GM21360 (cell line): ENCODE data around the gene MGAT3.

Source experiments
- ATAC-seq: cut with Tn5 transposase; IDR thresholded peaks from one replicate; pipeline ENCODE4 v1.9.1; 2021; ENCODE audit warnings: mild to moderate bottlenecking, moderate library complexity; ENCODE audit not compliant: unreplicated experiment

MGAT3 gene

DNA sequence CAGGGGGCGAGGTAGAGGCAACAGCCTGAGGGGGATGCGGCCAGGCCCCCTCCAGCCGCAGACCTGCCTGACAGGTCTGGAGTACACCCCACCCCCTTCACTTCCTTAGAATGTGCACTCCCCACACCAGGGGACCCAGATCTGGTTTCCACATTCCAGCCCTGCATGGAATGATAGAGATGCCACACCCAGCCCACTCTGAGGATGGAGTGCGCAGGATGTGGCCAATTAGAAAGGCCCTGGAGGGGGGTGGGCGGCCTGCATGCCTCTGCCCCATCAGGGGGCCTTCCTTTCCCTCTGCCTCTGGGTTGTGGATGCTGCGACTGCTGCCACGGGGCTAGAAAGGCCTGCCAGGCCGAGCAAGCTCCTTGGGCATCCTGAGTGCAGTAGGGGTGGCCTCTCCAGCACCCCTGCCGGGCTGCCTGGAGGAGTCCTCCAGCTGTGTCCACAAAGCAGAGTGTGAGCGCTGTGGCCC is 28.2 kb upstream of the MGAT3 start:
- ATAC-seq: no peak

DNA sequence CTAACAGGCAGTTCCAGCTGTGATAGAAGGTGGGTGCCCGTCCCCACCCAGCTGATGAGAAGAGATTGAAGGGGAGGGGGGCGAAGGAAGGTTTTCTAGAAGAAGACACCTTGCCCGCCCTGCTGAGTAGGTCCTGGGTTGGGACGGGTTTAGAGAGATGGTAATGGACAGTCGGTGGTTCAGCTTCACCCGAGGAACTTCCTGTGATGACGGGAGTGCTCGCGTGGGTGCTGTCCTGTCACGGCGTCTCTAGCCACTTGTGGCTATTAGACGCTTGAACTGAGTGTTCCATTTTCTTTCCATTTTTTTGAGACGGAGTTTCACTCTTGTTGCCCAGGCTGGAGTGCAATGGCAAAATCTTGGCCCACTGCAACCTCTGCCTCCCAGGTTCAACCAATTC is 27.6 kb upstream of the MGAT3 start:
- ATAC-seq: no peak

DNA sequence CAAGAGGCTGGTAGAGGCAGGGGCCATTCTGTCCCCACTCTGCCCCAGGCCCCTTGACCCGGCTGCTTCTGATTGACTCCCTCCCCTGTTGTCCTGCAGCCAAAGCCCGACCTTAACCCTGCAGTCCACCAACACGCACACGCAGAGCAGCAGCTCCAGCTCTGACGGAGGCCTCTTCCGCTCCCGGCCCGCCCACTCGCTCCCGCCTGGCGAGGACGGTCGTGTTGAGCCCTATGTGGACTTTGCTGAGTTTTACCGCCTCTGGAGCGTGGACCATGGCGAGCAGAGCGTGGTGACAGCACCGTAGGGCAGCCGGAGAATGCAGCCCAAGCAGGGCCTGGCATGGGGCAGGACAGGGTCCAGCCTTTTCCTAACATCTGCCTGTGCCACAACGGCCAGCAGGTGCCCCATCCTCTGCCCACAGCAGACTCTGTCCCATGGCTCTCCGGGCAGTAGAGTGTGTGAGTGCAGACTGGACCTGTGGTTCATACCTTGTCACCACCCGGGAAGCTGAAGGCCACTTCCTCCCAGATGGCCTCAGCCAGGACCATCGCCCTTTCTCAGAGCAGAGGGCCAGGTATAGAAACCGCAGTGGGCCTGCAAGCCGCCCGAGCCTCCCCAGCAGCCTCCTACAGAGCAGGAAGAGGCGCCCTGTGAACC is 26.8 kb upstream of the MGAT3 start:
- no peak for ATAC-seq

DNA sequence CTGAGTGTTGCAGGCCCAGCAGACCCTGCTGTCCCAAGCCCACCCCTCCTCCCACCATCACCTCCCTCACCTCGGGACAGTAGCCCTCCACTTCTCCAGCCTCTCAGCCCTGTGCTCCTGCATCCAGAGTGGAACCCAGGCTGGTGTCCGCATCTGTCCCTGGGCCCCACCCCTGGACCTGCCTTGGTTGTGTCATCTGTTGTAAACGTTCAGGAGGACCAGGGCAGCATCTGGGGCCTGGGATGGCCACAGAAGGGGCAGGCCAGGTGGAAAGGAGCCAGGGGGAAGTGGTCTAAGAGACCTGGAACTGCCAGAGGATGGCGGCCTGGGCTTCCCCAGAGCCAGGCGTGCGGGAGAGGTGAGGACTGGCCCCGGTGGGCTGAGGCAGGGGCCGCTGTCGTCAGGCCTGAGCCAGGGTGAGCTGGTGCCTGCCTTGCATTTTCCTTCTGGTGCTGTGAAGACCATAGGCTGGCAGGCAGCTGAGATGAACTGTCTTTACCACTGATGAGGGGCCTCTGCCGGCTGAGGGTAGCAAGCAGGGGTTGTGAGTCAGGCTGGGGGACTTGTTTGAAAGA is 26.1 kb upstream of the MGAT3 start:
- no peak for ATAC-seq

DNA sequence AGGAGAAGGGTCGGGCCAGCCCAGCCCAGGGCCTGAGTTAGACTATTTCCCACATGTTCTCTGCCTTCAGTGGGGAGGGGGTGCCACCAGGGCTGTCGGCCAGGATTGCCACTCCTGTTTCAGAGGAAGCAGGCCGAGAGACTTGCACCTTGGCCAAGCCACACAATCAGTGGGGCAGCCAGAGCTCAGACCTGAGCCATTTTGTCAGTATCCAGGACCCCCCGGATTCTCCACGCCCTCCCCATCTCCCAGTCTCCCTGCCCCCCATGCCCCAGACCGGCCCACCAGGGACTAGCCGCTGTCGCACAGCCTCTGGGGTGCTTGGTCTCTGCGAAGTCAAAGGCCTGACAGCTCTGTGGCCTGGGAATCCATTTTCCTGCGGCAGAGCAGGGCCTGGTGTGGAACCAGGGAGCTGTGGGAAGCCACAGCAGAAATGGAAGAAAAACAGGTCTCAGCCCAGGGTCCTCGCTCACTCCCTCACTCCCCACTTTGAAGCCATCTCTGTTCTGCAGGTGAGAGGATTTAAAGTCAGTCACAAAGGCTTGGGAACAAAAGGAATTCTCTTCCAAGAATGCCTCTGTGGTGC is 25.5 kb upstream of the MGAT3 start:
- ATAC-seq: no peak

DNA sequence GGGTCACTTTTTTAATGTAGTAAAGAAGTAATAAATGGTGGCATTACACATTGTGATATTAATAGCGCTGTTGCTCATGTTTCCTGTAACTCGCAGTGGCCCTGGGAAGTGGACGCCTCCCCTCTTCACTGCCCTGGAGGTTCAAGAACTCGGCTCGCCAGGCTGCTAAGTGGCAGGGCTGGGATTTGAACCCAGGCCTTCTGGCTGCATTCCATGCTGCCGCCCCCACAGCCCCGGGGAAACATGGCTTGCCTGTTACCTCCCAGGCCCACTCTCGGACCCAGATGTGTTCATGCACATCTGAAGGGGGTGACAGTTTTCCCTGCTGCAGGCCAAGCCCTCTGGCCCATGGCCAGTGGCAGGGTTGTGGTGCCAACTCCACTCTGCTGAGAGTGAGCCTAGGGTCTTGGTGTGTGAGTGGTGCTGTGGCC is 25.0 kb upstream of the MGAT3 start:
- ATAC-seq: no peak

DNA sequence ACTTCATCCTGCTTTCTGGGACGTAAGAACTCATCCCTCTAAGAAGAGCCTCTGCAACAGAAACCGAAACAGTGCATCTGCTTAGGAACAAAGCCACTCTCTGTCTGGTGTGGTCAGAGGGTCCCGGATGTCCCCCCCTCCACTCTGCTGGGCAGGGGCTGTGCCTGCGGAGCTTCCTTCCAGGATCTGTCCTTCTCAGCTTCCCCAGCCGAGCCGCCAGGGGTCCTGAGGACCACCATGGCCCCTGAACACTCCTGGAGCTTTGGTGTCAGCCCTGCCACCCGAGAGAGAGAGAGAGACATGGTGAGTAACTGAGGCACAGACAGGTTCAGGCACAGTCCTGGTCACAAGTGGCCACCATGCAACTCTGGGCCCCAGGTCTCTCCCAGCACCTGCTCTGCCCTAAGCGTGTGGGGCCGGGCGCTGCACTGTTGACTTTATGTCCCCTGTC is 24.4 kb upstream of the MGAT3 start:
- no peak for ATAC-seq

DNA sequence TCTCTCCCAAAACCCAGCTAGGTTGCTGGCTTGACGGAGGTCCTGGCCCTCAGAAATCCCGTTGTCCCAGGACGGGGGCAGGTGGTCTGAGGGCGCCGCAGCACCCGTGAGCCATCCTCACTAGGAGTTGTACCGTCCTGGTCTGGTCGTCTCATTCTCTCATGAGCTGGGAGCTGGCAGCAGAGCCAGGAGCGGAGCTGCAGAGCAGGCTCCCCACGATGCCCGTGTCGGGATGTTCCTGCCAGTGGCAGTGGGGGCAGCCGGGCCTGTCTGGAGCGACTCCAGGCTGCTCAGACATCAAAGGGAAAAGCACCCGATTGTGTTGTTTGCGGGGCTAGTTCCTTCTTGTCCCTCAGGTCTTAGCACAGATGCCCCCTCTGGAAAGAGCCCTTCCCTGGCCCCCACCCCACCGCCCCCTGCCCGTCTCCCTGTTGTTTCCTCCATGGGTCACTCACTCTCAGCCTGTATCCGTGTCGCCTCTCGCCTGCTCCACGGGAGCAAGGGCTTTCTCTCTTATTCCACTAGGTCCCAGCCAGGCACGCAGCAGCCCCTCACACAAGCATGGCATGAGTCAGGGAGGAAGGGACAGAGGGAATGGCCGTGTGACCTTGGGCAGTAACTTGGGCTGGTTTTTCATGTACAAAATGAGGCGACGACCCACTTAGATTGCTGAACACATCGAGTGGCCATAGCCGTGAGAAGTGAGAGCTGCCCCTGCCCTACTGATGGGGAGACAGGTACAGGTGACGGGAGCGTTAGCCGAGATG is 23.2 kb upstream of the MGAT3 start:
- ATAC-seq: no peak

DNA sequence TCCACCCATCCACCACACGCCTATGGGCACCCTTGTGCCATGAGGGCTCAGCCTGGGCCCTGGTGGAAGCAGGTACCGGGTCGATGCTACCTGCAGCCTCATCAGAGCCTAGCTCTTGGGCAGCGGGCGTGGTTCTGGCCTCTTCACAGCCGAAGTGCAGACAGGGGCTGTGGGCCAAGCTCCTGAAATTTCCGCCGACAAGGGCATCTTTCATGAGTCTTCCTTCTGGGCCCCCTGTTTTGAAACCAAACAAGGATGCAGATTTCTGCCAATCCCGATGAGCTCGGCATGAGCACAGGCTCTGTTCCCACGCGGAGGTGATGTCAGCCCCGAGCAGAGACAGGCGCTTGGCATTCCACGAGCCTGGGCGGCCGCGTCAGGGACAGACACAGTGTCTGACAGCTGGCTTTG is 22.6 kb upstream of the MGAT3 start:
- no peak for ATAC-seq

DNA sequence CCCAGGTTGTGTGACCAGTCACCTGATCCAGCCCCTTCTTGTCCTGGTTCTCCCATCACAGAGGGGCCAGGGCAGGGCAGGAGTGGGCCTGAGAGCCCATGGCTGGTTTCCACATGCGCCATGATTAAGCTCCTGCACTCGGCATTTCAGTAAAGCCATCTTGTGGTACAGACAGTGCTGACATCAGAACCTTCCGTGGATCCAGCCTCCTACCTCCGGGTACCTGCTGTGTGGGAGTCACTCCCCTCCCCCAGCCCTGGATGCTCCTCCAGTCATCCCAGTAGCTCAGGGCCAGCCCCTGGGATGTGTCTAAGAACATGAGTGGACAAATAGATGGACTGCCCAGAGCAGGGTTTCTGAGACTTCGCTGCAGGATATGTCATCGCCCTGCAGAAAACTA is 22.1 kb upstream of the MGAT3 start:
- no peak for ATAC-seq

DNA sequence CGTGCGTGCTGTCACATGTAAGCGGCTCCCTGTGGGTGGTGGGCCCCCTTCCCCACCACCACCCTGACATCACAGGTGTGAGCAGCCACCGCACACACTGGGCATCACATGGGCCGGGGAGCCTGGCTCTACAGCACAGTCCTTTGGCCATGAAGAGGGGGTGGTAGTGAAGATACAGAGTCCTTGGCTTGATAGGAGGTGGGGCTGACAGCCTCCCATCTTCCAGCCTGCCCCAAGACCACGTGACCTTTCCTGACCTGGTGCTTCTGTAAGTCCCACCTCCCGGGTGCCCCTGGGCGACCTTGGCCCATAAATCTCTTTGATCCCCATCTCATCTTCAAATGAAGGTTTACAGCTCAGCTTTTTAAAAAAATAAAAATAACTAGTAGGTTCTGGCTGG is 21.2 kb upstream of the MGAT3 start:
- no peak for ATAC-seq

DNA sequence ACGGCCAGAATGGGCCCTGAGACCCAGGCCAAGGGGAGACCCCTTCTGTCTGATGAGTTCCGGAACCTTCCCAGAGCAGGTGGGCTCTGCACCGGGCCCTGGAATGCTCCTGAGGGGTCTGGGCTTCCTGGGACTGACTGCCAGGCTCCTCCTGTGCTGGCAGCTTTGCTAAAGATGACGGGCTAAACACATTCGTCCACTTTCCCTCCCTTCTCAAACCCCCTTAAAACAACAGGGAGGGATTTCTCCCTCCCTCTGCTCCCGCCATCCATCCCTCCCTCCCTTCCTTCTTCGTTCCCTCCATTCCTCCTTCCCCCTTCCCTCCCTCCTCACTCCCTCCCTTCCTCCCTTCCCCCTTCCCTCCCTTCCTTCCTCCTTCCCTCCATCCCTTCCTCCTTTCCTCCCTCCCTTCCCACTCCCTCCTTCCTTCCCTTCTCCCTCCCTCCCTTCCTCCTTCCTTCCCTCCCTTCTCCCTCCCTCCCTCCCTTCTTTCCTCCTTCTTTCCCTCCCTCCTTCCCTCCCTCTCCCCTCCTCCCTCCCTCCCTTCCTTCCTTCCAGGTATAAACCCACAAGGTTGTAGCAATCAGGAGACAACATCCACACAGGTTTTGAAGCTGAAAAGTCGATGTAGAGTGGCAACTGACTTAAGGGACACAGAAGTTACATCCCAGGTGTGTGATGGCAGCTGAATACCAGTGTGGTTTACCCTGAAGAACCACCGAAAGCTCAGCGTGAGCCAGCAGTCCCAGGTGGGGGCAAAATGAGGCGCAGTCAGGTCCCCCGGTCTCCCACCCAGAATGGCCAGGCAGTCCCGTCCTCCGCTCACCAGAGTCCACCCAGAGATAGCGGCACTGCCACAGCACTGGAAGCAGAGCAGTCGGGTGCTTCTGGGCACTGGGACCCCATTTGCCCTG is 18.8 kb upstream of the MGAT3 start:
- ATAC-seq: no peak

DNA sequence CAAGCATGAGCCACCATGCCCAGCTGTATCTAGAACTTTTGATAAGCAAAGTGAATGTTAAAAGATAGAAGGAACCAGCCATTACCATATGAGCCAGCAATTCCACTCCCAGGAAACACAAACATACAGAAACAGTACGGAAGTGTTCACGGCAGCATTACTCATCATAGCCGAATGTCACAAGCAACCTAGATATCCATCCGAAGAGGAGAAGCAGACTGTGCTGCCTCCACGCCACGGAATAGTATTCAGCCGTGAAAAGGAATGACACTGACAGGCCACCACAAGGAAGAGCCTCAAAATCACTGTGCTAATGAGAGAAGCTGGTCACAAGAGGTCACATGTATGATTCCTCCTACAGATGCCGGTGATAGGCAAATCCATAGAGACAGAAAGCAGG is 17.6 kb upstream of the MGAT3 start:
- ATAC-seq: no peak

DNA sequence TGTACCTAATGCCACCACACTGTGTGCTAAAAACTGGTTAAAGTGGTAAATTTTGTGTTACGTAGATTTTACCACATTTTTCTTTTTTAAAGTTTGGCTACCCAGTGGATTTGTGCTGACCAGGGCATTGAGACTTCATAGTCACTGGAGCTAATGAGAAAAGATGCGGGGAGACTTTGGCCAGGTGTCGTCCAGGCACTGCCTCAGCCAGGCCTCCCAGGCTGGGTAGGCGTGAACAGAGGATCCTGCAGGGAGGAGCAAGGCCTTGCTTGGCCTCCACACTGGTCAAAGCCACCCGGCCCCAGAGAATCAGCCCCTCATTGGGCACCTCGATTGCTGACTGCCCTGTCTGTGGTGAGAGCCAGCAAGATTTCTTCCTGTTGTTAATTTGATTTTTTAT is 13.4 kb upstream of the MGAT3 start:
- ATAC-seq: no peak

DNA sequence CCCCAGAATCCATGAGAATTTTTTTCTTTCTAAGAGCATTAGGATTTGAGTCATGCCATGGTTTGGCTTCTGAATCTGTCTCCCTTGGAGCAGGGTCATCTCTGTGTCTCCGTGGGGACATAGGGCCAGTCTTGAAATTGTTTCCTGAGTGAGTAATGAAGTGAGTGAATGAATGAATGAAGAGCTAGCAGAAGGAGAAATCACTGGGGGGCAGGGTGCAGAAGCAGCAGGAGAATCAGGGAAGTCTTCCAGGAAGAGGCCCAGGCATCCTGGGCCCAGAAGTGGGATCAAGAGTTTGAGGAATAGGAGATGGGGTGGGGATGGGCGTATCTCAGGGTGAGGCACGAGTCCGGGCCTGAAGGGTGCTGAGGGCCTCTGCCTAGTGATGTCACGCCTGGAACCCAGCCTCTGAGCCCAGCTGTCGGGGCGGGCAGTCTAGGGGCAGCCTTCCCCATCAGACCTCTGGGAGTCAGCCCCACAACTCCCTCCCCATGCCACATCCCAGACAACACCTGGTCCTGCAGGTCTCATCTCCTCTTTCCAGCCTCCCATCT is 12.5 kb upstream of the MGAT3 start:
- no peak for ATAC-seq

DNA sequence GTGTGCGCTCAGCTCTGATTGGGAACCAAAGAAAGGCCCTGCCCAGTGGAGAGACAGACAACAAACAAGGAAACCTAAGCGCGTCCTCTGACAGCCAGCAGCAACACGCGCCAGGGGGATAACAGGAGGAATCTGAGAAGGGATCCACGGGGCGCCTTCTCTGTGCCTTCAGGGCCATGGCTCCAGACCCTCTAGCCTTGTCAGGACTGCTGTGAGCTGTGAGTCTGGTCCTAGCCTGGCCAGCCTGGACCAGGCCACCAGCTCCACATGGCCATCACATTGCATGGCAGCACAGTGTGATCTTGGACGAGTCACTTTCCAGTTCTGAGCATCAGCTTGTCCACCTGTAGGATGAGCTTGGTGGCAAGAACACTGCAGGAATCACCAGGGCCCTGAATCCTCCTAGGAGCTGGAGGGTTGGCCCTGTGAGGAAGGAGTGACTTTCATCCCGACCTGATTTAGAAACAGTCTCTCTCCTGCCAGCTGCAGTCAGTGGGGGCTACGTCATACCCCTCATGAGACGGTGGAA is 11.8 kb upstream of the MGAT3 start:
- no peak for ATAC-seq

DNA sequence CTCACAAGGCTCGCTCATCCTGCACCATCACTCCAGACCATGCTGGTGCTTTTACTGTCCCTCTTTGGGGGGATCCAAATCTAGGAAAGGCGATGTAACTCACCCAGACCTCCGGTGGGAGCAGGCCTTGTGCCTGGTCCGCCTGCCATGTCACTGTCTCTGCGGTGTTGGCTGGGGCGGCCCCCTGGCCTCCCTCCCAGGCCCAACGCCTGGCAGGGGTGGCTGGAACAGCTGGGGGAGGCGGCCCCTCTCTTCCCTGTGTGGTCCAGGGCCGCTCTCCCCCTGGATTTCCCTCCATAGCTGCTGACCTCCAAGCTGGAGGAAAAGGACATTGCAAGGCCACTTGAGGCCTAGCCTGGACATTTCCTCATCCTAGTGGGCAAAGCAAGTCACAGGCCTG is 11.1 kb upstream of the MGAT3 start:
- no peak for ATAC-seq

DNA sequence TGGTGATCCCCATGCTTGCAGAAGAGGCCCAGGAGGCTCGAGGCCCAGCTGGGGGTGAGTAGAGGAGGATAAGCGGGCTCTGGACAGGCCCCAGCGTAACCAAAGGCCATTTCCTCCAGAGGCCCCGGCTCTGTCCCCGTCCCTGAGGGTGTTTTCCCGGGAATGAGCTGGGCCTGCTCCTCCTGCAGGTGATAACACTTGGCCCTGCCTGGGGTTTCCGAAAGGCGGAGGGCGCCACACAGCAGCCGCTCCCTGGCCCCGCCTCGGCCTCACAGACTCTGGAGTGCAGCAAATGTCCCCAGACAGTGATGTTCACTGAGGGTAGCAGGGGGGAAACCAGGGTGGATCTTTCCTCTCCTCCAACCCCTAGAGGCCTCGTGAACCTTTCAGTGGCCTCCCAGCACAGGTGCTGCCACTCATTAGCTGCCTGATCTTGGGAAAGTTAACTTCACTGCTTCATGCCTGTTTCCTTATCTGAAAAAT is 10.5 kb upstream of the MGAT3 start:
- no peak for ATAC-seq

DNA sequence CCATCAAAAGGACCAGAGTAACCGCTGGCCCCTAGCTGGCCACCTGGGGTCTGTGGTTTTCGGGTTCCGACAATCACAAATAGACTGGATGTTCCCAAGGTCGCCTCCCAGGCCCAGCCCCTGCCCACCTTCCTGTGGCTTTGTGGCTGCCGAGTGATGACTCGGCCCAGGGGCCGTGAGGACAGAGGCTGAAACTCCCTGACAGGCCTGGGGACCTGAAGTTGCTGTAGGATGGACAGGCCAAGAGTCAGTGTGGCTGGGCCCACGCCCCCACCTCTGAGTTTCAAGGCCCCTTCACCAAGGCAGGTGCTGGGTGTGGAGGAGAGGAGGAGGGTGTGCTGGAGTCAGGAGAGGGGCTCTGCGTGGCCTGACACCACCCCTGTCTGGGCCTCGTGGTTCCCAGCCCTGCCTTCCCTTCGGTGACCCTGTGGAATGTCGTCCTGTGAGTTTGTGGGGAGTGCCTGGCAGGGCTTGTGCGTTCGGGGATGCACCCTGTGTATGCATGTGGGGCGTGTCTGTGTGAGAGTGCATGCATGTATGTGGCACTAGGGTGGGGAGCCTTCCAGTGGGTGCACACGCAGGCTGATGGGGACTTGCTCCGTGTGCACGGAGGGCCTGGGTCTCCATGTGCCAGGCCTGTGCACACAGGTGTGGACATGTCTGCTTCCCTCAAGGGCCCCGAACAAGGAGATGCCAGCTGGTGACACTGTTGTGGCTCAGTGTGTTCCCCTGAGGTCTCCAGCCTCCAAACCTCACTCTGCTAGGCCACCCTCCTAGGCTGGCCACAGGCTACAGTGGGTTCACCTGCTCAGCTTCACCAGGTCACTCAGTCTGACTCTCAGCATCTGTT is 8.4 kb upstream of the MGAT3 start:
- ATAC-seq: no peak
